HG03280 (cell line): ENCODE results near the gene ZWILCH.
"Not testable (repeated sequence)": the region's sequence is repeated elsewhere in the genome, so short reads cannot be mapped to it uniquely, and the experiment has no call there.

ENCODE experiments used
- ATAC-seq: cut with Tn5 transposase; IDR thresholded peaks from one replicate; pipeline ENCODE4 v1.9.1; 2021; ENCODE audit warnings: mild to moderate bottlenecking, moderate library complexity; ENCODE audit not compliant: unreplicated experiment

ZWILCH gene

GRCh38 chr15:66504563-66505429 is at the start of gene ZWILCH, which contains the start of gene RPL4:
Gene ZWILCH, plus strand, starts transcription at chr15:66505326. Its CDS starts 13 bp downstream, at chr15:66505339.
Gene RPL4, minus strand, starts transcription at chr15:66504855. Its CDS starts 65 bp downstream, at chr15:66504790.
- peak; percentile 80 for ATAC-seq

DNA sequence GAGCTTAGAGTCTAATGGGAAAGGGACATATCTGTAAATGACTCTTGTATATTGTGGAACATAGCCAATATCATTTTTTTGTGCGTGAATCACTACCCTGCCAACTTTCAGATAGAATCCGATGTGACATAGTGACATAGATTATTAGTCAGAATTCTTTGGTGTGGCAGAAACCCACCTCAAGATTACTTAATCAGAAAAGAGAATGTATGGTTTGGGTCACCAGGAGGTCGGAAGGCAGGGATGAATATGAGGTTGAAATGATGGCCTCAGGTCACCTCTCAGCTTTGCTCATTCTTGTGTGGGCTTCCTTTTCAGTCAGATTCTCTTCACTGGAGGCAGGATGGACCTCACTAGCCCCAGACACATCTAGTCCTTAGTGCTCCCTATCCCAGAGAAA is 48.9 kb upstream of the ZWILCH start:
- no peak for ATAC-seq

DNA sequence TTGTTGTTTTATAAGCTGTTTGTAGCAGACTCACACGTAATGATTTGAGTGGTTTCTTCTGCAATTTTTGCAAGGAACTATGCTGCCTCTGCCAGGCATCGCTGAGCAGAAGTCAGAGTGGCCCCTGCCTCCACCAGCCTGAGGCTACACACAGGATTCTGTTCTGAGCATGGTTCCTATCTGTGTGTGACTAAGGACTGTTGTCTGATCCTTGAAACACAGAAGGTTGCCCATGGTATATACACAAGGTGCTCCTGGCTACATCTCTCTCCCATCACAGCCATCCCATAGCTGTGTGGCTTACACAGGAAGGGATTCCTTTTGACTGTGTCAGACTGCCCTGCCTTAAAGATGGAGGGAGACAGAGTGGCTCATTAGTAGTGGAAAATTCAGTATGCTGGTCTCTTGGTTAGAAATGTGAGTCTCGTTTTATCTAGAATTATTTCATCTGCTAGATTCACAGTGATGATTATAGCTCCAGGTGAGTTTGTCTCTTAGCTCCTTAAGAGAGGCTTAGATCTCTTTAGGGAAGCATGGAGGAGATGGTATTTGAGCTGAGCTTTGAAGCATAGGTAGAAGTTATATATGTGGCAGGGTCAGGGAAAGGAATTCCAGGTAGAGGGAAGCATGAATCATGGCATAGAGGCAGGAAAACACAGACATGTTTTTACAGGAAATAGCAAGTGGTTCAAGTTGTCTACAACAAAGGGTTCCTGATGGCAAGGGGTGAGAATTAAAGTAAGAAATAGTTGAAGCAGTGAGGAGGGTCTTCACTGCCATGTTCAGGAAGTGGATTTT is 45.1 kb upstream of the ZWILCH start:
- ATAC-seq = no peak

DNA sequence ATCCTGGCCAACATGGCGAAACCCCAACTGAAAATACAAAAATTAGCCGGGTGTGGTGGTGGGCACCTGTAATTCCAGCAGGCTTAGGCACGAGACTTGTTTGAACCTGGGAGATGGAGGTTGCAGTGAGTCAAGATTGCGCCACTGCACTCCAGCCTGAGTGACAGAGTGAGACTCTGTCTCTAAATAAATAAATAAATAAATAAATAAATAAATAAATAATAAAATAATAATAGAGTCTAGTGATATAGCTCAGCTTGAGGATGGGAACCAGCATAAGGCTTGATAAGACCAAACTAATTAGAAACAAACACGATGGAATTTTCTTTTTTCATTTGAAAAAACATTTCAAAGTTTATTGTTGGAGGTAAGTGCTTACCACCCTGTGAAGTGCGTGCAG is 43.8 kb upstream of the ZWILCH start:
- not testable (repeated sequence) for ATAC-seq

DNA sequence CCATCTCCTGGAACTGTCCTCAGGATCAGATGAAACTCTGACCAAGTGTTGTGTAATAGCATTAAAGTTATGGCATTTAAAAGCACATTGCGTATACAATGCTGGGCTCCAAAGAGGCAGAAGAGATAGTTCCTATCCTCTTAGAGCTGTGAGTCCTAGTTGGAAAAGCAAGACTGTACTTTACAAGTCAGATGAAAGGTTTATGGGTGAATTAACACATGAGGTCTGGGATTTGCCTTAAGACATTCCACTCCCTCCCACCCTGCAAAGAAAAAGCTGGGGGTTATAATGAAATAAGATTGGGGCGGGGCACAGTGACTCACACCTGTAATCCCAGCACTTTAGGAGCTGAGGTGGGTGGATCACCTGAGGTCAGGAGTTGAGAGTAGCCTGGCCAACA is 43.2 kb upstream of the ZWILCH start:
- no peak for ATAC-seq

GRCh38 chr15:66462627-66463026 is 42.5 kb upstream of the ZWILCH start:
- ATAC-seq = no peak

DNA sequence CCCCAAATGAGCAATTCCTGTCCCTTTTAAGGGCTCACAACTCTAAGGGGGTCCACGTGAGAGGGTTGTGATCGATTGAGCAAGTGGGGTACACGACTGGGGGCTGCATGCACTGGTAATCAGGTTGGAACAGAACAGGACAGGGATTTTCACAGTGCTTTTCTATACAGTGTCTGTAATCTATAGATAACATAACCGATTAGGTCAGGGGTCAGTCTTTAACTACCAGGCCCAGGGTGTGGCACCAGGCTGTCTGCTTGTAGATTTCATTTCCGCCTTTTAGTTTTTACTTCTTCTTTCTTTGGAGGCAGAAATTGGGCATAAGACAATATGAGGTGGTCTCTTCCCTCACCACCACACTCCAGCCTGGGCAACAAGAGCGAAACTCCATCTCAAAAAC is 39.8 kb upstream of the ZWILCH start:
- ATAC-seq = not testable (repeated sequence)

- ATAC-seq = not testable (repeated sequence)
Observed at GRCh38 chr15:66467162-66468040, 37.7 kb upstream of the ZWILCH start.

- not testable (repeated sequence) for ATAC-seq
Observed at GRCh38 chr15:66470825-66471224, 34.3 kb upstream of the ZWILCH start.

GRCh38 chr15:66472176-66472999 is 32.7 kb upstream of the ZWILCH start:
- ATAC-seq = peak; percentile 84

DNA sequence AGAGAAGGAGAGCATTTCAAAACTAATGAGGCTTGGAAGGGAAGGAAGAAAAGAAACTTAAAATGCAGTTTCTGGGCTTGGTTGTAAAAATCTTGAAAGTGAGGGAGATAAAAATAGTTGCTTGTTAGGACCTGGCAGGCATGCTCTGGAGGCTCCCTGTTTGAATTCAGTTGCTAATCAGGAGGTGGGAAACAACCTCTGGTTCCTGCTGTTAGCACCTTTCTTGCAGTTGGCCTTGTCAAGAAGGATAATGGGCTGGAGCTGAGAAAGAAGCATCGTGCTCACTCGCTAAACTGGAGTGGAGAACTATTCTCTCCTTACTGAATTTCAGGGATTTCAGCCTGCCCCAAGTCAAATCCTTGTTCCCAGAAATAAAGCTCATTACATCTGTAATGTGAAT is 31.0 kb upstream of the ZWILCH start:
- ATAC-seq = no peak

DNA sequence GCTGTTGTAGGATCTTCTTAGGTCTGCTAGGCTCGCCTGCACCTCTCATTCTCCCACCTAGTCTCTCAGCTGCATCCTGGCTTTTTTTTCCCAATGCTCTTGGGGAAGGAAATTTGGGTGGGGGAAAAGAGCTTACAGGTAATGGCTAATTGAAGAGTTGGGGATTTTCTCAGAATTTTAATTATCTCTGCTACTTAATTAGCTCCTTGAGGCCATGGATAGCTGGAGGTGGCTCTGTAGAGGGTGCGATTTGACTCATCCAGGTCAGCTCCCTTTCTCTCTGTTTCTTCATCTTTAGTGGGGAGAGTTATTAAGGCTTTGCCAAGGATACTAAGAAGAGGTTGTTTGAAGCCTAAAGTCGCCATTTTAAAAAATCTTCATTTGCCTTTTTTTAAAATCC is 30.2 kb upstream of the ZWILCH start:
- no peak for ATAC-seq

DNA sequence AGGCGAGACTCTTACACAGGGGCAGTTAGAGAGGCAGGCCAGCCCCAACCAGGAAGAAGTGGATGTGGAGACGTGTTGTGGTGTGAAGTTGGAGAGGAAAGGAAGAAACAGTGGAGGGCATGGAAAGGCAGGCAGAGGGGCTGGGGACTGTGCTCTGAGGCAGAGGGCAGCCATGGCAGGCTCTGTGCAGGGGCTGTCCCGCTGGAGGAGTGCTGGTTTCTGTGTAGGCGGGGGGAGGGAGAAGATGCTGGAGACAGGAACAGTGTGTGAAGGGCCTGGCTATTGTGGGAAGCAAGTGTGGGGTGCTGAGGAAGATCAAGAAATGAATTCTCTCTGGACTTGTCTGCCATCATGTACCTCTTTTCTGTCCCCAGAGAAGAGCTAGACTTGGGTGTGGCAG is 28.6 kb upstream of the ZWILCH start:
- no peak for ATAC-seq

DNA sequence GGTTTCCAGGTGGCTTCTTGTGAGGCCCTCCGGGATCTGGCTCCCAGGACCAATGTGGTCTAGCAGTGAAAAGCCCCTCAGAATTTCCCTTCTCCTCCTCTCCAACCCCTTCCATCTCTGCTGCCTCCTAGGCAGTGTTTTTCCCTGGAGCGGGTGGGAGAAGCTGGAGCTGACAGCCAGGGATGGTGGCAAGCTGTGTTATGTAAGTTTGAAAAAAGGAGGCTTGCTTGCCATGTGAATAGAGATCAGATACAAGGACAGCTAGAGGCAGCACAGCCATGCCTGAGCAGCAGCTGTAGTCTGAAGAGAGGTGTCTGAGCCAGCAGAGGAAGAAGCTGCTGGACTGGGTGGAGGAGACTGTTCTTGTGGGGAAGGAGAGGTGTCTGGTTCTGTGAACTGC is 28.1 kb upstream of the ZWILCH start:
- ATAC-seq = no peak

- ATAC-seq = no peak
Observed at GRCh38 chr15:66480267-66480666, 24.9 kb upstream of the ZWILCH start.

- no peak for ATAC-seq
Observed at GRCh38 chr15:66481107-66481856, 23.8 kb upstream of the ZWILCH start.

DNA sequence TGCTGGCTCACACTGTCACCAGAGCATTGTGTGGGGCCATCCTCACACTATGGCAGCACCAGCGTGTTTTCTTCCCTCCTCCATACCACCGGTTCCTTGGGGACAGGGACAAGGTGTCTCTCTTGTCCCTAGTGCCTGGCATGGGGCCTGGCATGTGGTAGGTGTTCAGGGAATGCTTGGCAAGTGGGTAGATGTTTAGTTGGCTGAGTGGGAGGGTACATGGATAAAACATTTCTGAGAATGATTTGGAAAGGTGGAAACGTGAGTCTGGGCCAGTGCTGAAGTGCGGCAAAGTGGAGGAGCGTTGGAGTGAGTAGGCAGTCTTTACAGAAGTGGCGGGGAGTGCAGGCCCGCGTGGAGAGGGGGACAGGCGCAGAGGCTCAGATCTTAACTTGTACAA is 22.6 kb upstream of the ZWILCH start:
- ATAC-seq = no peak

- ATAC-seq = no peak
Observed at GRCh38 chr15:66483131-66483566, 22.0 kb upstream of the ZWILCH start.

DNA sequence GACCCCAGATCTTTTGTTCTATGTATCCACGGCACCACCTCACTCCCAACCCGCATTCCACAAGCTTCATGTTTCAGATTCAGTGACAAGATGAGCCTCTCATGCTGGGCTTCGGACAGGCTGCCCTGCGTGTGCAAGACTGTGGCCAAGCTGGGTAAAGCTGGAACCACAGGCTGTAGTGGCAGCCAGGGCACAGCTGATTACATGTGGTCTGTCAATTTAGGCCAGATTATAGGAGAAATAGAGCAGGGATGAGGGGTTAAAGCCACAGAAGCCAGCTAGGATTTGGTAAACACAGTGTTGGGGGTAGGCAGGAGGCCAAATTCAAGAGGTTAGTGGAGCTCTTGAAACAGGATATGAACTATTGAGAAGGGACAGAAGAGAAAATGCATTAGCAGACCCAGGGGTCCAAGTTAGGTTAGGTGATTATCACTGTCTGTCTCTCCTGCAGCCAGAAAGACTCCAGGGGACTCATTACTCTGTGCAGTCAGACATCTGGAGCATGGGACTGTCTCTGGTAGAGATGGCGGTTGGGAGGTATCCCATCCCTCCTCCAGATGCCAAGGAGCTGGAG is 20.5 kb upstream of the ZWILCH start:
- ATAC-seq = no peak
